ENCODE data around the gene AUH.

GRCh38 chr9:91200692-91201336 lies 160.9 kb downstream of the AUH start:
- TF ChIP-seq MXI1 (conservative IDR thresholded peaks at IDR 0.05; ENCODE audit: poor library complexity, severe bottlenecking), result no peak
- TF ChIP-seq CTCF (IDR thresholded peaks at IDR 0.05; ENCODE audit: poor library complexity, severe bottlenecking), result no peak
- no peak for TF ChIP-seq REST (IDR thresholded peaks at IDR 0.05; ENCODE audit: borderline replicate concordance)
